H1 (cell line): ENCODE data around the gene FAIM2. TPM values are rescaled to one million over a fixed set of nuclear protein-coding genes. Genes with fewer than 3 reads are reported as not detected.
A peak's percentile ranks its signal among the peaks of the same experiment; 100 is the strongest.

Source experiments
- CTCF ChIA-PET: fragments of 300-600 bp; sonication (Branson Sonifier 250); formaldehyde crosslinking; loops from one replicate; lab custom pipeline; 2021; ENCODE audit not compliant: partially characterized antibody; lab: Charles Lee
- POLR2A ChIA-PET: fragments of 300-600 bp; sonication (Branson Sonifier 250); formaldehyde crosslinking; loops from one replicate; lab custom pipeline; 2021; ENCODE audit warnings: inconsistent platforms; ENCODE audit not compliant: partially characterized antibody; lab: Charles Lee
- DNase-seq, 2 experiments: peaks; one replicate each; pipeline versions ENCODE4 v3.0.0 to v3.0.0-alpha.2; 2010 to 2022; ENCODE audit warnings: low spot score in 2 of 2, low read depth in 1 of 2, mixed read lengths in 1 of 2
- FAIRE-seq: peaks from 2 replicates; lab custom pipeline; 2011; peaks lifted over from hg19 to GRCh38; lab: Jason Lieb, UNC
- H2AFZ ChIP-seq: 2 replicates; pipeline ENCODE4 v1.8.1; 2012; ENCODE audit warnings: low read length, inconsistent platforms
- H2AK5ac ChIP-seq: 2 replicates; pipeline ENCODE4 v1.6.1; 2013; ENCODE audit warnings: low read depth, low read length
- H2BK120ac ChIP-seq: replicated peaks from 2 replicates; pipeline ENCODE3; 2013; ENCODE audit warnings: low read depth, low read length, inconsistent platforms
- H2BK12ac ChIP-seq: 2 replicates; pipeline ENCODE4 v1.6.1; 2013; ENCODE audit warnings: low read depth, low read length
- H2BK15ac ChIP-seq: 2 replicates; pipeline ENCODE4 v1.6.1; 2013; ENCODE audit warnings: low read length
- H2BK20ac ChIP-seq: 2 replicates; pipeline ENCODE4 v1.6.1; 2013; ENCODE audit warnings: low read length
- H2BK5ac ChIP-seq: 2 replicates; pipeline ENCODE4 v1.6.1; 2013; ENCODE audit warnings: low read depth, low read length
- H3K14ac ChIP-seq: 2 replicates; pipeline ENCODE4 v1.6.1; 2013; ENCODE audit warnings: inconsistent platforms; ENCODE audit not compliant: insufficient read length
- H3K18ac ChIP-seq: 2 replicates; pipeline ENCODE4 v1.6.1; 2013; ENCODE audit warnings: low read length; ENCODE audit errors: extremely low read depth
- H3K23ac ChIP-seq: 2 replicates; pipeline ENCODE4 v1.6.1; 2013; ENCODE audit warnings: inconsistent platforms; ENCODE audit not compliant: insufficient read length
- H3K23me2 ChIP-seq: 2 replicates; pipeline ENCODE4 v1.6.1; 2013; ENCODE audit warnings: low read depth, low read length
- H3K27ac ChIP-seq: 2 replicates; pipeline ENCODE4 v1.6.1; 2011; ENCODE audit warnings: low read depth, low read length, inconsistent platforms
- H3K27me3 ChIP-seq, 4 experiments: replicated peaks in 1 of 4; 1 replicate in 1 of 4; 2 replicates in 3 of 4; pipeline versions ENCODE4 v1.6.1 to v1.8.1; 2011 to 2013; ENCODE audit warnings: low read length in 3 of 4, mild to moderate bottlenecking in 3 of 4, inconsistent platforms in 2 of 4, mixed read lengths in 2 of 4, moderate library complexity in 1 of 4; ENCODE audit not compliant: control insufficient read depth in 3 of 4, insufficient read depth in 3 of 4; ENCODE audit errors: extremely low read depth in 1 of 4
- H3K36me3 ChIP-seq, 4 experiments: 2 replicates each; pipeline versions ENCODE4 v1.6.1 to v1.8.1; 2011 to 2013; ENCODE audit warnings: mild to moderate bottlenecking in 4 of 4, low read length in 3 of 4, moderate library complexity in 2 of 4, control low read depth in 1 of 4, inconsistent platforms in 1 of 4; ENCODE audit not compliant: insufficient read depth in 4 of 4, control insufficient read depth in 2 of 4
- H3K4ac ChIP-seq: replicated peaks from 2 replicates; pipeline ENCODE3; 2013; ENCODE audit warnings: low read length, low read depth, mixed read lengths, inconsistent platforms; ENCODE audit not compliant: insufficient read length
- H3K4me1 ChIP-seq, 4 experiments: replicated peaks in 1 of 4; 1 replicate in 1 of 4; 2 replicates in 3 of 4; pipeline versions ENCODE4 v1.6.1 to v1.8.1; 2011 to 2013; ENCODE audit warnings: low read length in 3 of 4, inconsistent platforms in 2 of 4, mixed read lengths in 1 of 4; ENCODE audit not compliant: insufficient read depth in 4 of 4, control insufficient read depth in 3 of 4
- H3K4me2 ChIP-seq, 2 experiments: 2 replicates each; pipeline versions ENCODE4 v1.6.1 to v1.8.1; 2011 to 2013; ENCODE audit warnings: low read depth in 2 of 2, low read length in 2 of 2, control low read depth in 1 of 2, inconsistent platforms in 1 of 2, mild to moderate bottlenecking in 1 of 2; ENCODE audit not compliant: insufficient read depth in 1 of 2
- H3K4me3 ChIP-seq, 4 experiments: fragments of 200-600, 300-600 bp in 1 of 4; sonication (generic), shearing (Covaris generic), sonication (Bioruptor Twin) in 1 of 4; 2 replicates each; pipeline versions ENCODE4 v1.5.1 to v1.8.1; 2011 to 2016; ENCODE audit warnings: low read length in 4 of 4, low read depth in 3 of 4, control low read depth in 2 of 4, inconsistent platforms in 2 of 4, mild to moderate bottlenecking in 2 of 4, mixed read lengths in 1 of 4, moderate library complexity in 1 of 4; ENCODE audit not compliant: insufficient read depth in 2 of 4; ENCODE audit errors: extremely low read depth in 1 of 4
- H3K56ac ChIP-seq: replicated peaks from 2 replicates; pipeline ENCODE3; 2013; ENCODE audit warnings: low read depth, mild to moderate bottlenecking, mixed read lengths, low read length, inconsistent platforms; ENCODE audit not compliant: insufficient read length
- H3K79me1 ChIP-seq: 2 replicates; pipeline ENCODE4 v1.6.1; 2013; ENCODE audit warnings: low read depth, low read length, control low read depth
- H3K79me2 ChIP-seq, 2 experiments: 2 replicates each; pipeline versions ENCODE4 v1.6.1 to v1.8.1; 2012 to 2013; ENCODE audit warnings: low read length in 2 of 2, mild to moderate bottlenecking in 2 of 2, inconsistent platforms in 1 of 2; ENCODE audit not compliant: insufficient read depth in 2 of 2, control insufficient read depth in 1 of 2
- H3K9ac ChIP-seq, 4 experiments: replicated peaks in 1 of 4; 1 replicate in 1 of 4; 2 replicates in 3 of 4; pipeline versions ENCODE4 v1.6.1 to v1.8.1; 2011 to 2013; ENCODE audit warnings: low read depth in 3 of 4, low read length in 3 of 4, control low read depth in 2 of 4, mild to moderate bottlenecking in 2 of 4, moderate library complexity in 2 of 4, inconsistent platforms in 1 of 4; ENCODE audit errors: extremely low read depth in 1 of 4
- H3K9me3 ChIP-seq, 2 experiments: 2 replicates each; pipeline versions ENCODE4 v1.6.1 to v1.8.1; 2012 to 2013; ENCODE audit warnings: mild to moderate bottlenecking in 2 of 2, moderate library complexity in 2 of 2, control low read depth in 1 of 2, inconsistent platforms in 1 of 2, low read depth in 1 of 2, low read length in 1 of 2, mixed read lengths in 1 of 2; ENCODE audit not compliant: insufficient read depth in 2 of 2
- H4K20me1 ChIP-seq, 2 experiments: replicated peaks in 1 of 2; 2 replicates each; pipeline versions ENCODE3 to v1.8.1; 2011 to 2013; ENCODE audit warnings: inconsistent platforms in 2 of 2, low read length in 2 of 2, mild to moderate bottlenecking in 1 of 2; ENCODE audit not compliant: insufficient read depth in 2 of 2, control insufficient read depth in 1 of 2
- H4K5ac ChIP-seq: 2 replicates; pipeline ENCODE4 v1.6.1; 2013; ENCODE audit warnings: low read length, low read depth, mixed read lengths, inconsistent platforms; ENCODE audit not compliant: insufficient read length
- H4K8ac ChIP-seq: 2 replicates; pipeline ENCODE4 v1.8.0; 2013; ENCODE audit warnings: mild to moderate bottlenecking, moderate library complexity, low read length, inconsistent platforms; ENCODE audit not compliant: insufficient read depth; ENCODE audit errors: extremely low read depth
- H4K91ac ChIP-seq: replicated peaks from 2 replicates; pipeline ENCODE3; 2013; ENCODE audit warnings: low read length, mixed read lengths, inconsistent platforms; ENCODE audit not compliant: insufficient read length
- WGBS, 2 experiments: shearing (Covaris generic) in 1 of 2; methylation state at CpG; one replicate each; pipeline versions ENCODE4 v1.1.6 to v1.1.7; 2013 to 2015; ENCODE audit warnings: low lambda C conversion rate in 2 of 2, mixed read lengths in 2 of 2, inconsistent platforms in 1 of 2, low coverage in 1 of 2, missing lambda C conversion rate in 1 of 2; ENCODE audit not compliant: insufficient replicate concordance in 2 of 2, insufficient coverage in 1 of 2, insufficient read length in 1 of 2; ENCODE audit errors: extremely low coverage in 1 of 2, missing lambda C conversion rate in 1 of 2; 5-methylcytosine and 5-hydroxymethylcytosine counted together
- polyA plus RNA-seq, 7 experiments: library from polyadenylated mRNA; depleted of rRNA in 3 of 7; stranded (reverse) in 5 of 7; unstranded in 2 of 7; fragments of >200 nt in 5 of 7; fragments of 200-250 nt in 2 of 7; gene quantifications; 1 replicate in 5 of 7; 2 replicates in 1 of 7; 4 replicates in 1 of 7; pipeline versions ENCODE4 v1.2.1 to v1.2.3, GENCODE V29; 2011 to 2013; ENCODE audit warnings: missing spikeins in 2 of 7, mixed read lengths in 2 of 7
- total RNA-seq: library from RNA; stranded (reverse); fragmentation: NEBNext Ultra II Directional; extraction: Animal tissue kit (Norgen Biotek cat#: 25700); gene quantifications from 2 replicates; pipeline ENCODE4 v1.2.1, GENCODE V29; 2021
- TF ChIP-seq, protein P1 (sequence below): IDR thresholded peaks from 2 replicates; pipeline ENCODE4 v1.6.1; 2012; ENCODE audit warnings: low read length, inconsistent platforms

The FAIM2 gene
- total and polyA plus RNA-seq, 2 of the 8 experiments (the other 6 are each of a cell fraction or from before 2014, with no cell fraction given) = 0.89 to 1.3 TPM

DNA sequence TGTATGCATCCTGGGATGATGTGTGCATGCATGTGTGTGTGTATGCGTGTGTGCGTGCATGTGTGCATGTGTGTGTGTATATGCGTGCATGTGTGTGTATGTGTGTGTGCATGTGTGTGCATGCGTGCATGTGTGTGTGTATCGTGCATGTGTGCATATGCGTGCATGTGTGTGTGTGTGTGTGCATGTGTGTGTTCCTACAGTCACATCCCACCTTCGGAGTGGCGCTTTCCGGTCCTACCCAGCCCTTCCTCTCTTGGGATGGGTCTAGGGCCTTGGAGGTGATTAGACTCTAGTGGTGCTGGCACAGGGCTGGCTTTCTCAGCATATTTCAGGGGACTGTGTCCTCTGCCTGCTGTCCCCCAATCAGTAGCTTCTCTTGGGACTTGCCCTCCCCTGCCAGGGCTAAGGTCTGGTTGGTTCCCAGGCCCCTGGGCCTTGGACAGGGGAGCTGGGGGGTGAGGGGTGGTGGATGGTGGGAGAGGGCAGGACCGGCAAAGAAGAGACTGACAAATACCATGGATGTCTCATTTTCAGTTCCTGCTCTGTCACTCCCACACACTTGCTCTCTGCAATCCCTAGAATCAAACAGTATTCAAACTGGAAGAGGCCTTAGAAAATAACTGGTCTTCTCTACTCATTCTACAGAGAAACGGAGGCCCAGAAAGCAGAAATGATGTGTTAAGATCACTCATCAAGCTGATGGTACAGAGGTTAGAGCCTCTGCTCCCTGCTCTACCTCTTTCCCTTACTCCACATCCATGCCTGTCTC is 21.9 kb upstream of the FAIM2 start:
- no peaks in the 10 kb centered on the region; a peak in 1 of 7 replicates for H3K27me3 ChIP-seq
- peaks cover 0 to 2% of the 10 kb centered on the region in 2 experiments for H4K20me1 ChIP-seq
- no peaks in the 10 kb centered on the region for H3K36me3 ChIP-seq
- no peaks in the 10 kb centered on the region for H3K9me3 ChIP-seq
- no peak overlapping the region for H2BK20ac ChIP-seq
- H3K27ac ChIP-seq = no peak overlapping the region
- ChIA-PET CTCF (interaction anchor here (0.9 to 2.1 kb wide), 2 partner anchors 20 to 59 kb away, joined by 3 to 8 read pairs; no protein-coding TSS in a partner anchor), POLR2A (no interaction called here)
- H3K4me1 ChIP-seq = no peaks in the 10 kb centered on the region; a peak in 1 of 7 replicates
- no peak overlapping the region for H2AFZ ChIP-seq
- no peak overlapping the region for H4K5ac ChIP-seq
- H3K18ac ChIP-seq = no peak overlapping the region
- peak overlapping the region; percentile 66; the same call in 1 of the 2 replicates for H2AK5ac ChIP-seq
- no peak overlapping the region for H4K8ac ChIP-seq
- TF ChIP-seq, protein P1, sequence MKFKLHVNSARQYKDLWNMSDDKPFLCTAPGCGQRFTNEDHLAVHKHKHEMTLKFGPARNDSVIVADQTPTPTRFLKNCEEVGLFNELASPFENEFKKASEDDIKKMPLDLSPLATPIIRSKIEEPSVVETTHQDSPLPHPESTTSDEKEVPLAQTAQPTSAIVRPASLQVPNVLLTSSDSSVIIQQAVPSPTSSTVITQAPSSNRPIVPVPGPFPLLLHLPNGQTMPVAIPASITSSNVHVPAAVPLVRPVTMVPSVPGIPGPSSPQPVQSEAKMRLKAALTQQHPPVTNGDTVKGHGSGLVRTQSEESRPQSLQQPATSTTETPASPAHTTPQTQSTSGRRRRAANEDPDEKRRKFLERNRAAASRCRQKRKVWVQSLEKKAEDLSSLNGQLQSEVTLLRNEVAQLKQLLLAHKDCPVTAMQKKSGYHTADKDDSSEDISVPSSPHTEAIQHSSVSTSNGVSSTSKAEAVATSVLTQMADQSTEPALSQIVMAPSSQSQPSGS = no peak
- no peak overlapping the region; the same call in 1 of the 2 replicates for H2BK5ac ChIP-seq
- H3K9ac ChIP-seq = no peak overlapping the region
- H3K4ac ChIP-seq = no peak overlapping the region
- H3K14ac ChIP-seq = no peak overlapping the region
- no peak overlapping the region for H3K4me3 ChIP-seq
- no peak overlapping the region for H3K23ac ChIP-seq
- H3K79me1 ChIP-seq = 0 out of 2 replicates have a peak, but pooled peaks cover 2% of the 10 kb centered on the region
- H3K4me2 ChIP-seq = no peak overlapping the region
- FAIRE-seq = no peak
- WGBS, 2 experiments = 81% methylated on average over 11 of the region's 11 CpGs; no CpG with 5 or more reads in 1 of the 2 experiments
- H2BK12ac ChIP-seq = no peak overlapping the region; the same call in 1 of the 2 replicates
- no peak overlapping the region for H3K56ac ChIP-seq
- no peak overlapping the region for H2BK120ac ChIP-seq
- no peak for DNase-seq
- H2BK15ac ChIP-seq = peak overlapping the region; percentile 82; the same call in 1 of the 2 replicates
- 0 out of 2 replicates have a peak, but pooled peaks cover 2% of the 10 kb centered on the region for H3K23me2 ChIP-seq
- H3K79me2 ChIP-seq = no peaks in the 10 kb centered on the region
- H4K91ac ChIP-seq = no peak overlapping the region
